A673 (cell line): ENCODE measurements around the gene FRMD4A. TPM values are rescaled to one million over a fixed set of nuclear protein-coding genes. Genes with fewer than 3 reads are reported as not detected.
"Not testable (repeated sequence)": the region's sequence is repeated elsewhere in the genome, so short reads cannot be mapped to it uniquely, and the experiment has no call there.

Source experiments
- BruUV-seq: library from RNA; stranded (reverse); fragments of 400-500 nt; replicated peaks from 2 replicates; lab custom pipeline; 2021; lab: Mats Ljungman, UMichigan
- CTCF ChIA-PET: fragments of 300-600 bp; sonication (Branson Sonifier 250); formaldehyde crosslinking; loops from one replicate; lab custom pipeline; 2022; ENCODE audit warnings: antibody characterized with exemption; lab: Charles Lee
- POLR2A ChIA-PET: fragments of 300-600 bp; sonication (Branson Sonifier 250); formaldehyde crosslinking; loops from one replicate; lab custom pipeline; 2022; ENCODE audit warnings: antibody characterized with exemption; ENCODE audit not compliant: low non-redundant PET; lab: Charles Lee
- DNase-seq: peaks from one replicate; pipeline ENCODE4 v3.0.0-alpha.2; 2015; ENCODE audit warnings: low spot score
- H3K27ac ChIP-seq: fragments of 200-600 bp; sonication (generic); 2 replicates; pipeline ENCODE4 v1.5.1; 2016; ENCODE audit warnings: mixed run types, low read depth, mild to moderate bottlenecking, mixed read lengths, antibody characterized with exemption, low read length; ENCODE audit not compliant: poor library complexity, severe bottlenecking
- H3K27me3 ChIP-seq: fragments of 200-600 bp; sonication (generic); replicated peaks from 2 replicates; pipeline ENCODE4 v1.6.1; 2017; ENCODE audit warnings: mixed run types, low read depth, mild to moderate bottlenecking, mixed read lengths, antibody characterized with exemption, low read length; ENCODE audit not compliant: insufficient read depth, poor library complexity
- H3K36me3 ChIP-seq: fragments of 200-600 bp; sonication (generic); 2 replicates; pipeline ENCODE4 v1.6.1; 2016; ENCODE audit warnings: mixed run types, mild to moderate bottlenecking, mixed read lengths, antibody characterized with exemption, low read length; ENCODE audit not compliant: insufficient read depth, poor library complexity, severe bottlenecking
- H3K4me1 ChIP-seq: fragments of 200-600 bp; sonication (generic); 2 replicates; pipeline ENCODE4 v1.6.1; 2017; ENCODE audit warnings: mixed run types, mild to moderate bottlenecking, mixed read lengths, antibody characterized with exemption, low read length; ENCODE audit not compliant: insufficient read depth, poor library complexity, severe bottlenecking
- H3K4me3 ChIP-seq: fragments of 200-600 bp; sonication (generic); 2 replicates; pipeline ENCODE4 v1.5.1; 2016; ENCODE audit warnings: low read depth, mixed run types, mild to moderate bottlenecking, mixed read lengths, low read length; ENCODE audit not compliant: poor library complexity, severe bottlenecking
- H3K9me3 ChIP-seq: fragments of 200-600 bp; sonication (generic); 2 replicates; pipeline ENCODE4 v1.6.1; 2016; ENCODE audit warnings: mixed run types, low read depth, mild to moderate bottlenecking, mixed read lengths, antibody characterized with exemption, low read length; ENCODE audit not compliant: poor library complexity, severe bottlenecking
- CTCF ChIP-seq: fragments of 300-800, 200-600 bp; sonication (generic); conservative IDR thresholded peaks from 2 replicates; pipeline ENCODE4 v1.5.1; 2017; ENCODE audit warnings: low read depth, mild to moderate bottlenecking, antibody characterized with exemption, low read length, moderate library complexity, mixed read lengths
- EZH2 ChIP-seq: fragments of 200-600 bp; sonication (generic); IDR thresholded peaks from 2 replicates; pipeline ENCODE4 v1.6.1; 2017; ENCODE audit warnings: borderline replicate concordance, low read depth, mild to moderate bottlenecking, mixed read lengths, antibody characterized with exemption, low read length; ENCODE audit not compliant: poor library complexity, severe bottlenecking
- intact Hi-C: fragments of 100-400 bp; cut with micrococcal nuclease; formaldehyde crosslinking; loops from one replicate; pipeline ENCODE4 v1.10.0; 2022; ENCODE audit not compliant: unreplicated experiment
- total RNA-seq: library from RNA; stranded (reverse); gene quantifications from 2 replicates; pipeline ENCODE4 v1.2.3, GENCODE V29; 2021

The FRMD4A gene
- total RNA-seq, 1 experiment from 2014 or later = 26.3 TPM

- DNase-seq = no peak
- no TSS peak for BruUV-seq
- Histone ChIP-seq H3K27ac (no peak overlapping the region), H3K4me1 (peaks cover 17% of the 10 kb centered on the region), H3K4me3 (no peak overlapping the region), H3K36me3 (no peaks in the 10 kb centered on the region), H3K9me3 (no peaks in the 10 kb centered on the region), H3K27me3 (no peaks in the 10 kb centered on the region)
- TF ChIP-seq EZH2 = no peak
- no peak for TF ChIP-seq CTCF
- ChIA-PET CTCF (no interaction called here), POLR2A (no interaction called here)
- intact Hi-C loops = no loop called here
Measured at GRCh38 chr10:13717571-13717935, 613.2 kb downstream of the FRMD4A start.

DNA sequence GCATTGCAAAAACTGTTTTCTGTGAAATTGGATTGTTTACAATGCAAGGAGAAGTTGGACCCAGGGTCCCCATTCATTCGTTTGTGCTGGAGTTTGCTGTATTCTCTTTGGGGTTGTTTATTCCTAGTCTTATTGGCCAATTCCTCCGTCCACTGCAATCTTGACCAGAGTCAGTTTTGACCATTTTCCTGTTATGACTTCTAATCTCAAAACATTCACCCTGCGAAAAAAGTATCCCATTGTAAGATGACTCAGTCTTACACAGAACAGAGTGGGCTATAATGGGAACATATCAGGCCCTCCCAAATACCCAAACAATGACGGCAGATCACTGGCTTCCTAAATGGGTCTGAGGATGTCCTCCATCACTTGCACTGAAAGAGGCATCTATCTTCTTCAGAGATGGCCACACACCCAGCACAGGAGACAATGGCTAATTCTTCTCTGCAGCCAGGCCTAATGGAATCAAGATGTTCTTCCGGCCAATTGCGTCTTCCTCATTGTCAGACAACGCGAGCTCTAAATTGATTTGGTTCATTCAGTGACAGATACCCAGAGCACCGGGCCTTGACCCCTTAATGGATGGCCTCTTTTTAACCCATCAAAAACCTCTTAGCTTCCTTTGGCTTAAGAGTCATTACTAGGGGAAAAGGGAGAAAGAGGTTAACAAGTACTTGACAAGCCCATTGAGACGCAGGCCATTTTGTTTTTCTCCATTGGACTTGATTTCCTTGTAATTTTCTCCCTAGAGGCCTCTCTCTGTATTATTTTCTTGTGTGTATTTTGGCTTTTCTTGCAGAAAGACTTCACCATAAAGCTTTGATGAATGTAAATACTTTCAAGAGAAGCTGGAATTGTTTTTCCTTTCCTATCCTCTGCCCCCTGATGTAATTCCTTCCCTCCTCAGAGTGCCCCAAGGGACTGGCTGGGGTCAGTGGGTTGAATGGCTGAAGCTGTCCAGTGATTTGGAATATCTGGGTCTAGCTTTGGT, 614.3 kb downstream of the FRMD4A start:
- Histone ChIP-seq H3K9me3 (no peaks in the 10 kb centered on the region), H3K27me3 (no peaks in the 10 kb centered on the region), H3K36me3 (no peaks in the 10 kb centered on the region), H3K27ac (no peak overlapping the region), H3K4me1 (peaks cover 29% of the 10 kb centered on the region), H3K4me3 (no peak overlapping the region)
- intact Hi-C loops = no loop called here
- no peak for DNase-seq
- ChIA-PET POLR2A (no interaction called here), CTCF (no interaction called here)
- TF ChIP-seq EZH2 (no peak), CTCF (no peak)
- no TSS peak for BruUV-seq

DNA sequence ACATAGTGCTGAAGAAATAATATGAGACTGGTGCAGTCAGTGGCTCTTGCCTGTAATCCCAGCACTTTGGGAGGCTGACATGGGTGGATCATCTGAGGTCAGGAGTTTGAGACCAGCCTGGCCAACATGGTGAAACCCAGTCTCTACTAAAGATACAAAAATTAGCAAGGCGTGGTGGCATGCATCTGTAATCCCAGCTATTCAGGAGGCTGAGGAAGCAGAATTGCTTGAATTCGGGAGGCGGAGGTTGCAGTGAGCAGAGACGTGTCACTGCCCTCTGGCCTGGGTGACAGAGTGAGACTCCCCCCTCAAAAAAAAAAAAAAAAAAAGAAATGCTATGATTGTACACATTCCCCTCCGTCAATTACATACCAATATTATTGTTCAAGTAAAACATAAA, 615.1 kb downstream of the FRMD4A start:
- POLR2A ChIA-PET, intact Hi-C loops: not testable (repeated sequence)
- H3K4me1 ChIP-seq = peaks cover 36% of the 10 kb centered on the region

DNA sequence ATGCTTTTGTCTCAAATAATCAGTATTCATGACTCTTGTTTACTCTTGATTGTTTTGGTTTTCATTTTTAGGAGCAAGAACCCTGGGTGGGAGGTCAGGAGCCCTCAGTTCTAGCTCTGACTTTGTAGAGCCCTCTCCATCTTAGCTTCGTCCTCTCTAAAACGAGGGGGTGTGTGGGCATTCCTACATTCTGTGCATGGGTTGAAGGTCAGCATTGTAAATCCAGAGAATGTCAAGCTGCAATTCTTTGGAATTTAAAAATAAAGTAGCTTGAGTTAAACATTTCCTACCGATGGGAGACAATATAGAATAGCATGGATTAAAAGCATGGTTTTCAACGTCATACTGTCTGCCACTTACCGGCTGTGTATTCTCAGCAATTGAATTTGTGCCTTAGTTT, 615.6 kb downstream of the FRMD4A start:
- Histone ChIP-seq H3K4me1 (peaks cover 39% of the 10 kb centered on the region), H3K27me3 (no peaks in the 10 kb centered on the region), H3K36me3 (no peaks in the 10 kb centered on the region), H3K9me3 (no peaks in the 10 kb centered on the region), H3K27ac (no peak overlapping the region), H3K4me3 (no peak overlapping the region)
- intact Hi-C loops = no loop called here
- ChIA-PET CTCF (no interaction called here), POLR2A (no interaction called here)
- no peak for DNase-seq
- TF ChIP-seq CTCF = no peak
- no peak for TF ChIP-seq EZH2
- BruUV-seq = no TSS peak

More for the DNA sequence above, 615.1 kb downstream of the FRMD4A start:
- BruUV-seq, H3K9me3 ChIP-seq, CTCF ChIA-PET, H3K4me3 ChIP-seq, H3K27ac ChIP-seq, DNase-seq, H3K36me3 ChIP-seq, H3K27me3 ChIP-seq: not testable (repeated sequence)
